Measurements from ENCODE around the gene NIPA2.

GRCh38 chr15:22891426-22892210 is 53.2 kb downstream of the NIPA2 start:
- no peak for TF ChIP-seq CTCF (IDR thresholded peaks at IDR 0.05)
- TF ChIP-seq POLR2A (IDR thresholded peaks at IDR 0.05): no peak

Measured in thyroid gland (tissue), 4 donors.